HG03520 (cell line): ENCODE data around the gene ZBTB5.
"Not testable (repeated sequence)": the region's sequence is repeated elsewhere in the genome, so short reads cannot be mapped to it uniquely, and the experiment has no call there.

Experiments used
- ATAC-seq: cut with Tn5 transposase; IDR thresholded peaks from one replicate; pipeline ENCODE4 v1.9.1; 2021; ENCODE audit warnings: mild to moderate bottlenecking, moderate library complexity; ENCODE audit not compliant: unreplicated experiment

ZBTB5 gene, protein sequence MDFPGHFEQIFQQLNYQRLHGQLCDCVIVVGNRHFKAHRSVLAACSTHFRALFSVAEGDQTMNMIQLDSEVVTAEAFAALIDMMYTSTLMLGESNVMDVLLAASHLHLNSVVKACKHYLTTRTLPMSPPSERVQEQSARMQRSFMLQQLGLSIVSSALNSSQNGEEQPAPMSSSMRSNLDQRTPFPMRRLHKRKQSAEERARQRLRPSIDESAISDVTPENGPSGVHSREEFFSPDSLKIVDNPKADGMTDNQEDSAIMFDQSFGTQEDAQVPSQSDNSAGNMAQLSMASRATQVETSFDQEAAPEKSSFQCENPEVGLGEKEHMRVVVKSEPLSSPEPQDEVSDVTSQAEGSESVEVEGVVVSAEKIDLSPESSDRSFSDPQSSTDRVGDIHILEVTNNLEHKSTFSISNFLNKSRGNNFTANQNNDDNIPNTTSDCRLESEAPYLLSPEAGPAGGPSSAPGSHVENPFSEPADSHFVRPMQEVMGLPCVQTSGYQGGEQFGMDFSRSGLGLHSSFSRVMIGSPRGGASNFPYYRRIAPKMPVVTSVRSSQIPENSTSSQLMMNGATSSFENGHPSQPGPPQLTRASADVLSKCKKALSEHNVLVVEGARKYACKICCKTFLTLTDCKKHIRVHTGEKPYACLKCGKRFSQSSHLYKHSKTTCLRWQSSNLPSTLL

DNA sequence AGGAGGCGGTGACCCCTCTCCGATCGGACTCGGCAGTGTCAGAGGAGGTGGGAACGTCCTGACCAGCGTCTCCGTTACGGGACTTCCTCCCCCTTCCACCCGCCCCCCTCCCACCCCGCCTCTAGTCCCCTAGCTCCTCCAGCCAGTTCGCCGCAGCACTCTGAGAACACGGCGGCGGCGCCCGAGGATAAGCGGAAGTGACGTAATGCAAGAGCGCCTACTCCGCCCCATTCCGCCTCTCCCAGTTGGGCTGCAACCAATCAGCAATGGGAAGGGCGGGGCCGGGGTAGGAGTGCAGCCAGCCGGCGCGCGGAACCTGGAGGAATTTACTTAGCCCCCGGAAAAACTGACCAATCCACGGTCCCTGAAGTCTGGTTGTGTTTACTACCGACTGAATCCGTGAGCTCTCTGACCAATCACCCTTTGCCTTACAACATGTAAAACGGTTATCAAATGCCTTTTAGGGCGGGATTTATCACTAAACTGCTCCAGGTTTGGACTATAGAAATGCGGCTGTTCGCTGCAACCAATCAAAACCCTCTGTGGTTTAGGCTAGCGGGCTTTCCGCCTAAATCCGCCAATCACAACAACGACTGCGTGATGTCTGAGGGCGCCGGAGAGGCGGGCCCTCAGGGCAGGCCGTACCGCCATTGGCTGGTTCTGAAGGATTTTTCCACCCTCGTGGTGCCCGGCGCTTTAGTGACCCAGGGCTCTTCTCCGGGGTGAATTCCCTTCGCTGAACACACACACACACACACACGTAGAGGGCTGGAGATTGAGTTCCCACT is at the start of gene ZBTB5:
TSS of gene ZBTB5 (minus strand) at position 202 of the 788 bp plus-strand sequence. CDS start 22,899 bp downstream, outside the sequence.
- ATAC-seq = peak; percentile 82

DNA sequence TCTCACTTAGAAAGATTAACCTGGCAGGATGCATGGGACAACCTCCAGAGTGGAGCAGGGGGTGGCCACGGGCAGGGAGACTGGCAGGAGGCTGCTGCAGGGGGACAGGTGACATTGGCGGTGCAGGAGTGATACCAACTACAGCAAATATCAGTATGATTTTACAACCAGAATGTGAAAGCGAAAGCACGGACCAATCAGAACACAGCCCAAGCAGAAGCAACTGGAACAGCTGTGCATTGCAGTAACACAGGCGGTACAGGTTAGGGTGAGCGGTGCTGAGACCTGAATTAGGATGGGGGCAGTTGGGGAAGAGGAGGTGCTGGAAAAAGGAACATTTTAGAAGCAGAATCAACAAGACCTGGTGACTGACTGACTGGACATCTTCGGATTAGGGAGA is 49.7 kb upstream of the ZBTB5 start:
- ATAC-seq = no peak

DNA sequence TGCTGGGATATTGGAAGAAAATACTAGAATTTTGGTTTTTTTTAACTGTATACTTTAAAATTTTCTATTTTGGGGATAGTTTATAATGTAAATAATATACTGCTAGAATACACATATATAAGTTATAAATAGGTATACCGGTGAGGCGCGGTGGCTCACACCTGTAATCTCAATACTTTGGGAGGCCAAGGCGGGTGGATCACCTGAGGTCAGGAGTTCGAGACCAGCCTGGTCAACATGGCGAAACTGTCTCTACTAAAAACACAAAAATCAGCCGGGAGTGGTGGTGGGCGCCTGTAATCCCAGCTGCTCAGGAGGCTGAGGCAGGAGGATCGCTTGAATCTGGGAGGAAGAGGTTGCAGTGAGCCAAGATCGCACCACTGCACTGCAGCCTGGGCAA is 49.2 kb upstream of the ZBTB5 start:
- ATAC-seq = not testable (repeated sequence)

DNA sequence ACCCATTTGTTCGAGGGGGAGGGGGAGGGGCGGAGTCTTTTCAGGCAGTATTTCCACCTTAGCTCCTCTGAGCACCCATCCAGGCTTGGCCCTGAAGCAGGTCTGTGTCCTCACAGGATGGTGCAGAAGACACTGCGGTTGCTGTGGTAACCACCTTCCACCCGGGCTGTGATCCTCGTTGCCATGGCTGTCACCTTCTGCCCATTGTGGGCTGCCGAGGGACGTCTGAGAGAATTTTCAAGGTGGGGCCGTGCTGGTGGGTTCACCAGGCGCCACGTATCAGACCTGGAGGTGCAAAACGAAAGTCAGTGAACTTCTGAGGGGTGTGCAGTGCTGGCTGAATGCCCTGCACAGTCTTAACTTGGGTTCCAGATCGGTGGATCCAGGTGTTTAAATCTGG is 47.2 kb upstream of the ZBTB5 start:
- no peak for ATAC-seq

DNA sequence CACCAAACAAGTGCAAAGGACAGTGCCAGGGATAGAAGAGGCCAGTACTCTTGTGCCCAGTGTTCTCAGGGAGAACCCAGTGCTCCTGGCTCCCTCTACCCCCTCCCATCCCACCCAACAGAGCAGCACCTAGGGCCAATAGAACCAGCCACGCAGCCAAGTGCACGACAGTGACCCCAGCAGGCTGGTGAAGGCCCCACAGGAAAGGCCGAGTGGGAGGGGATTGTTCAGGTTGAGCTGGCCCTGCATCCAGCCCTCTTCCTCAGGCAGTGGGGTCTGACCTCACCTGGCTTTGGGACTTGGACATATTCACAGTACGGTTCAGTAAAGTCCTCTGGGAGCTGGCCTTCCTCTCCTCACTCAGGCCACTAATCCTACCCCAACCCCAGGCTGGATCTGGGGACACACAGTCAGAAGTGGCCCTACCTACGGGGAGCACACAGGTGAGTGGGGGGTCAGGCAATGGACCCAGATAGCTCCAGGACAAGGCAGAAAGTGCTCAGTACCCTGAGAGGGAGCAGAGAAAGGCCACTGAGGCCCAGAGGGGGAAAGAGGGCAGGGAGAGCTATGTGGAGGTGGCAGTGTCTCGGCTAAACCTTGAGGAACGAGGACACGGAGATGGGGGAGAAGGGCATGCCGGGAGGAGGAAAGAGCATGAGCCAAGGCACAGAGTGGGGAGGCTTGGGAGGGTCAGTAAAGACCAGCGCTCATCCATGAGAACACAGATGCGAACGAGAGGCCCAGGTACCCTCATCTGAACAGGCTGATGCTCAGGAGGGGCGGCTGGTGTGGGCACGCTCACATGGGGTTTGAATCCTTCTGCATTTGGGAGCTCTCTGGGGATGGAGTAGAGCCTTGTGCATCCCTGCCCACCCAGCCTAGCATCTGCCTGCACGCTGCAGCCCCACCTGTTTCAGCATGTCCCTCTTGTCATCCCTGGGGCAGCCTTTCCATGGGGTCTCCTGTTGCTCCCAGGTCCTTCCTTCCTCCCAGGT is 46.1 kb upstream of the ZBTB5 start:
- ATAC-seq = no peak

DNA sequence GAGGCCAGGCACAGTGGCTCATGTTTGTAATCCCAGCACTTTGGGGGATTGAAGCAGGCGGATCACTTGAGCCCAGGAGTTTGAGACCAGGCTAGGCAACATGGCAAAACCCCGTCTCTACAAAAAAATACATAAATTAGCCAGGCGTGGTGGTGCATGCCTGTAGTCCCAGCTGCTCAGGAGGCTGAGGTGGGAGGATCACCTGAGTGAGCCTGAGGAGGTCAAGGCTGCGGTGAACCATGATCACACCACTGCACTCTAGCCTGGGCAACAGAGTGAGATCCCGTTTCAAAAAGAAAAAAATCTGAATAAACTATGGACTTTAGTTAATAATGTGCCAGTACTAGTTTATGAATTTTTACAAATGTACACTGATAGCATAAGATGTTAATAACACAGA is 44.8 kb upstream of the ZBTB5 start:
- ATAC-seq = not testable (repeated sequence)

DNA sequence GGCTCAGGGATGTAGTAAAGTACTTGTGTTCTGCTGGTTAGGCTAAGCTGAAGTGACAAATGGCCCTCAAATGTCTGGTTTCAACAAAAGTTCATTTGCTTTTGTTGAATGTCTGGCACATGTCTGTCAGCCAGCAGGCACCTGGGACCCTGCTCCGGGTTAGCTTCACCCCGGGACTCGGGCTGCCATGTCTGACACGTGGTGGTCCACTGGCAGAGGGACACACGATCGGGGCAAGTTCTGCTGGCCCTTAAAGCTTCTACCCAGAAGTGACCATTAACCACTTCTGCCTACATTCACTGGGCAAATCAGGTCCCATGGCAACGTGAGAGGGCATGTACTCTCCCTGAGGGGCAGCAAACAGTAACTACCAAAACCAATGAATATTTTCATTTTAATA is 44.3 kb upstream of the ZBTB5 start:
- ATAC-seq = no peak

DNA sequence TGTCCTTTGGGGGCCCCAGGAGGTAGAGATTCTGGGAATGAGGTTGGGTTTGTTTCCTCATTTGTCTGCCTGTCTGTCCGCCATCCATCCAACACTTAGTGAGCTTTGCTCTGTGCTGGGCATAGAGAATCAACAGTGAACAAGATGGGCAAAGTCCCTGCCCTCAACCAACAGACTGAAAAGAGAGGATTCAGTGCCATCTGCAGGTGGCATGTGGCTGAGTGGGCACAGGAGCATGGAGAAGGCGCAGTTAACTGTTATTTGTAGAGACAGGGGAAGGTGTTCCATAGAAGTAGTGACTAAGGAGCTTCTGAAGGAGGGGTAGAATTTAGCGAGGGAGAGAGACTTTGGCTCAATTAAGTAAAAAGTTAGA is 43.6 kb upstream of the ZBTB5 start:
- ATAC-seq = no peak

DNA sequence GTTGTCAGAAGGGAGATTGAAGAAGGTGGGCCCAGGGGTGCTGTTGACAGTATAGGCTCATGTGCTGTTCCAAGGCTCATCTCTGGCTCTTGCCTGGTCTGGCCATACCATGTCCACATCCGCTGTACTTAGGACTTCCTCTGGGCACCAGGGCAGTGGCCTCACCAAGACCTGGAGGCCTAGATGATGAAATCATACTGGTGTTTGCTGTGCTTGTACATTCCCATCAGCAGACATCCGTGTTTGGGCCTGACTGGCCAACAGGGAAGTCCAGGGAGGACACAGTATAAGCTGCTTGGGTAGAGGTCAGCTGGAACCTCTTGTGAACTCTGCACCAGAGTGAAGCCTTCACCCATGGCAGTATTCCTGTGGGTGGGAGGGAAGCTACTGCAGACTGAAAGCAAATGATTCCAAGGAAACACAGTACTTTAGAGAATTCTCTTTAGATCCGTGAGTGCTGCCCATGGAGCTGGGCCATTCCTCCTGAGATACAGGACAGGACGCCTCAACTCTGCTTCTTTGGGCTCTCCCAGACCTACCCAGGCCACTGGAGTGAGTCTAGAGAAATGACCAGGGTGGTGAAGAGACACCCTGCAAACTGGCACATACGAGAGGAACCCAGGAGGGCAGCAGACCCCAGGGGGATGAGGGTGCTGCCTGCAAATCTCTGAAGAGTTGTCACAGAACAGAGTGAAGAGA is 43.0 kb upstream of the ZBTB5 start:
- no peak for ATAC-seq

DNA sequence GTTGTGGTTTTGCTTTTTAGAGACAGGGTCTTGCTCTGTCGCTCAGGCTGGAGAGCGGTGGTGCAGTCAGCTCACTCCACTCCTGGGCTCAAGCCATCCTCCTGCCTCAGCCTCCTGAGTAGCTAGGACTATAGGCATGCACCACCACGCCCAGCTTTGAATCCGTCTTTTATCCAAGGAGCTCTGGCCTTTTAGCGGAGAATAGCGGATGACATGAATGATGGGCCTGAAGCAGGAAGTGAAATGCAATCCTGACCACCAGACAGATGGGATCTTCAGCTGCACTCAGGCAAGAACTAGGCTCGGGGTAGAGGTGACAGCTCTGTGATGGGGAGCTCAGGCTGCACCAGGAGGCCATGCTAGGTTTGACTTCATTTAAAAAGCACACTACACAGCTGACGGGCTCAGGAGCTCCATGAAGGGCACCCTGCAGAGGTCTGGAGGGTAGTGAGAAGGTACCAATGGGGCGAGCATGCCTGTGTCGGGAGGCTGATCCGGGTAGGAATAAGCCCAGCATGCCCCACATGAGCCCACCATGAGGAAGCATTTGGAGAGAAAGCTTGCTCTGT is 42.4 kb upstream of the ZBTB5 start:
- no peak for ATAC-seq

DNA sequence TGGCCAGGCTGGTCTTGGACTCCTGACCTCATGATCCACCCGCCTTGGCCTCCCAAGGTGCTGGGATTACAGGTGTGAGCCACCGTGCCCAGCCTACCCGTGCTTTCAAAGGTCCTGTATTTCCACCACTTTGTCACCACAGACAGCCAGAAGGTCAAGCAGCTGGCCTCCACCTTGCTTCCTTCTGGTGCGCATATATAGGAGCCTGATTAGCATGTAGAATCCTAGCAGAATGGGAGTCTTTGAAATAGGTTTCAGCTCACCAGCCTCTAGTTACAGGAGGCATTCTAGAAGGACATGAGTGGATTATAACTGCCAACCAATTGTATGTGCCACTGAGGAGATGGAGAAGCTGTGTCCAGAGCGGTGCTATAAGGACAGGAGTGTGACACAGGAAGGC is 39.4 kb upstream of the ZBTB5 start:
- ATAC-seq = no peak

DNA sequence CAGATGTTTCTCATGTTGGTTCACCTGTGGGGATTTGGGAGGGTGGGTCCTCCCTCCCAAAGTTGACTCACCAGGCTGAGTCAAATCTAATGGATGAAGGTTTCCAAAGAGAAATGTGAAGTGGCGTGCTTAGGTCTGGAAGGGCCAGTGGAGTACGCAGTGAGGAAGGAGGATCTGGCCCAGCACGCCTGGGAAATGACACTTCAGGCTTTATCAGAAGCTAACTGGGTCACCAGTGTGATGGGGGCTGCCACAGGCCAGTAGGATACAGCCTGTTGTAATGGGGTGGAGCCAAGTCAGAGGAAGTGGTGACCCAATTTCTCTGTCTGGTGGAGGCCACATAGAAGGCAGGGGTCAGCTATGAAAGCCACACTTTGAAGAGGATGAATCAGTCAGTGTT is 38.5 kb upstream of the ZBTB5 start:
- no peak for ATAC-seq

DNA sequence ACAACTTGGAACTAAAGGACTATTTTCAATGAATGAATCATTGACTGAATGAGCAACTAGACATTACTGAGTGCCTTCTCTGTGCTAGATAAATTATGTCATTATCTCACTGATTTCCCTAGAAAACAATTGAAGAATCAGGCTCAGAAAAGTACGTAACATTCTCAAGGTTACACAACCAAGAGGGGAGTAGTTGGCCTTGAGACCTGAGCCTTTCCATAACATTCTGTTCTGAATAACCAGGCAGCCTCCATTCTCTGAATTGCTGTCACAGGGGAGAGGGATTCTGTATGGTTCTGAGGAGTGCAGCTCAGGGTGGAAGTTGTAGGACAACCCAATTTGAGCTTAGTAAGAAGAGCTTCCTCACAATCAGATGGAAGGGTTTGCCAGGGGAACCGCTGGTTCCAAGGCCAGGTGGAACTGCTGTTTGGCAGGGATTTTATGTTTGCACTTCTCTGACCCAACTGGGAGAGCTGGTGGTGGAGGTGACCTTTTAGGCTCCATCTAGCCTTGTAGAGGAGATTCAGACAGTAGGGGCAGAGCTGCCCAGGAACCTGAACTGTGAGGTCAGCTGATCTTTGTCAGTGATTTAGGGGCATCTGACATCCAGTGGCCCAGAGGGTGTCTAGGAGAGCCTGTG is 36.8 kb upstream of the ZBTB5 start:
- no peak for ATAC-seq

DNA sequence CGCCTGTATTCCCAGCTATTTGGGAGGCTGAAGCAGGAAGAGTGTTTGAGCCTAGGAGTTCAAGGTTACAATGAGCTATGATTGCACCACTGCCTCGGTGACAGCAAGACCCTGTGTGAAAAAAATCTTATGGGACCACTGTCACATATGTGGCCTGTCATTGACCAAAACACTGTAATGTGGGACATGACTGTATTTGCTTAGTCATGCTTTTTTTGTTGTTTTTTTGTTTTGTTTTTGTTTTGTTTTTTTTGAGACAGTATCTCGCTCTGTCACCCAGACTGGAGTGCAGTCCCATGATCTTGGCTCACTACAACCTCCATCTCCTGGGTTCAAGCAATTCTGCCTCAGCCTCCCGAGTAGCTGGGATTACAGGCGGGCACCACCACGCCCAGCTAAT is 34.0 kb upstream of the ZBTB5 start:
- ATAC-seq = no peak

DNA sequence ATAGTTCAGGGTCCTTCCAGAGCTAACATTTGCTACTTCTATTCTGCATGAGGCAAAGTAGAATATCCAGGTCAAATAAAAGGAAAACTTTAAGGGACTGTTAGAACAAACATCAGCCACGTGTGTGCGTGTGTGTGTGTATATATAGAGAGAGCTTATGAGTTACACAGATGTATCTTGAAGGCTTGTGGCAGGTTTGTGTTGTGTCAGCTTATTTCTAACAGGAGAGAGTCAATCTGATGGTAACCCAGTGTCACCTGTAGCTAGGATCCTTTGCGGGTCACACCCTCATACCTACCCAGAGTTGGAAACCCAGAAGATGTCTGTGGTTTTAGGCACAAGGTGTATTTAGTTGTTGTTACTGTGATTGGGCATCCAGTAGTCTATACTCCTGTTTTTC is 33.2 kb upstream of the ZBTB5 start:
- ATAC-seq = no peak

DNA sequence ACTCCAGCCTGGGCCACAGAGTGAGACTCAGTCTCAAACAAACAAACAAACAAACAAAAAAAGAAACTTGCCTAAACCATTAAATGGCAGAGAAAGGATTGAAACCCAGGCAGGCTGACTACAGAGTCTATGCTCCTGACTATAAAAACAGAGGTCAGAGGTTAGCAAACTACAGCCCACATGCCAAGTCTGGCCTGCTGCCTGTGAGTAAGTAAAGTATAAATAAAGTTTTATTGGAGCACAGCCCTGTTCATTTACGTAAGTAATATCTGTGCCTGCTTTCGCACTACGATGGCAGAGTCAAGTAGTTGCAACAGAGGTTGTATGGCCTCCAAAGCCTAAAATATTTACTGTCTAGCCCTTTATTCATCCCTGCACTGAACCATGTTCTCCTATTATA is 32.1 kb upstream of the ZBTB5 start:
- ATAC-seq = no peak

DNA sequence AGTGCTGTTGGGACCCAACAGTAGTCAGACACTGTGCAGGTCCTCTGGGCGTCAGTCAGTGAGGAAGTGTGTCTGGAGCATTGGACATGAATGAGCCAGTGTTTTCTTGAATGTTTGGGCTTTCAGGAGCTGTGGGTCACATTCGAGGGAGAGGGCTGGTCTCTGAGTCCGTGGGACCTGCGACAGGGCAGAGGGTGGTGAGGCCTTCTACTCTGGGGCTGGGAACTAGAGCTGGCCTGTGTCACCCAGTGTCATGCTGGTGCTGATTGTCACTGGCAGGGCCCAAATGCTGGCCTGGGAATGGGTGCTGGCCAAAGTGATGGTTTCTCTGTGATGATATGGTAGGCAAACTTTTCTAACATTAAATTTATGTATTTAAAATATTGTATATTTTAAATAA is 30.8 kb upstream of the ZBTB5 start:
- ATAC-seq = no peak

DNA sequence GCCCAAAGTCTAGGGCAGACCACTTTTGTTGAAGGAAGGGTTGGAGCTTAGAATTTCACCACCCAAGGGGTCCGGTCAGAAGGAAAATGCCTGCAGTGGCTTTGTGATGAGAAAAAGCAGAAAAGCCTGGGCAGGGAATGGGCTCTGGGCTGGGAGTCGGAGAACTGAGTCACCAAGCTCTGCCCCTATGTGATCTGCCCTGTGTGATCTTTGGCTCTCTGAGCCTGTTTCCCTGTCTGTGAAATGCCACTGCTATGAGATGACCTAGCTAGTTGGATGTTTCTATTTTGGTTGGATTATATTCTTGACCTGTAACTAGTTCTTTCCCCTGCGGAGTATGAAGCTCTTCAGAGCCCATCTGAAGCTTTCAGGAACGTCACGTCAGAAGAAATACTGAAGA is 30.3 kb upstream of the ZBTB5 start:
- ATAC-seq = no peak

DNA sequence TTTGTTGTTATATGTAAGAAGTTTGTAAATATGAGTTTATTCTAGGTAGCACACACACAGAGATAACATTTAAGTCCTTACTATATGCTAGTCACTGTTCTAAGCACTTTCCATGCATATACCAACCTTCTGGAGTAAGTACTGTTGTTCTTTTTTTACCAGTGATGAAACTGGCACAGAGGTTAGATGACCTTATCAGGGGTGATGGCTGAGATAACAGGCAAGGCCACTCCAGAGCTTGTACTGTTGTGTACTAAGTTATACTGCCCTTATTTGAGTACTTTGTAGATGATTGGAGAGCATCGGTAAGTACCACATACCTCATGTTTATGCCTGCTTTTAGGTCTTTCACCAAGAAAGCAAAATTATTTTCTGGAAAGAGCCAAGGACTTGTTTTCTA is 26.7 kb upstream of the ZBTB5 start:
- no peak for ATAC-seq
